ENCODE data around the gene GABRG3.
"Not testable (repeated sequence)": the region's sequence is repeated elsewhere in the genome, so short reads cannot be mapped to it uniquely, and the experiment has no call there.

Gene GABRG3

GRCh38 chr15:26985050-26985449, 14.1 kb downstream of the GABRG3 start:
- no peak overlapping the region for H3K4me3 ChIP-seq (ENCODE audit: low read depth, low read length)
- H2AFZ ChIP-seq (ENCODE audit: low read length, unreplicated experiment): no peak overlapping the region
- H3K4me1 ChIP-seq (ENCODE audit: control insufficient read depth, insufficient read depth, low read length, unreplicated experiment): no peaks in the 10 kb centered on the region
- H3K36me3 ChIP-seq (ENCODE audit: insufficient read depth, low read length): no peaks in the 10 kb centered on the region
- no peak overlapping the region for H3K27ac ChIP-seq (ENCODE audit: low read depth, low read length)
- no peaks in the 10 kb centered on the region for H3K79me2 ChIP-seq (ENCODE audit: control insufficient read depth, insufficient read depth, low read length, unreplicated experiment)
- H3K27me3 ChIP-seq (ENCODE audit: insufficient read depth, low read length): no peaks in the 10 kb centered on the region

- Histone ChIP-seq H3K27me3 (ENCODE audit: insufficient read depth, low read length) (no peaks in the 10 kb centered on the region), H3K79me2 (ENCODE audit: control insufficient read depth, insufficient read depth, low read length, unreplicated experiment) (no peaks in the 10 kb centered on the region), H3K4me3 (ENCODE audit: low read depth, low read length) (no peak overlapping the region), H2AFZ (ENCODE audit: low read length, unreplicated experiment) (no peak overlapping the region), H3K36me3 (ENCODE audit: insufficient read depth, low read length) (no peaks in the 10 kb centered on the region), H3K4me1 (ENCODE audit: control insufficient read depth, insufficient read depth, low read length, unreplicated experiment) (no peaks in the 10 kb centered on the region), H3K27ac (ENCODE audit: low read depth, low read length) (no peak overlapping the region)
Observed at GRCh38 chr15:26996250-26996649, 25.3 kb downstream of the GABRG3 start.

- H3K4me1 ChIP-seq (ENCODE audit: control insufficient read depth, insufficient read depth, low read length, unreplicated experiment); H3K36me3 ChIP-seq (ENCODE audit: insufficient read depth, low read length); H2AFZ ChIP-seq (ENCODE audit: low read length, unreplicated experiment): not testable (repeated sequence)
Observed at GRCh38 chr15:27003003-27003402, 32.0 kb downstream of the GABRG3 start.

GRCh38 chr15:27004226-27004625, 33.2 kb downstream of the GABRG3 start:
- H3K79me2 ChIP-seq (ENCODE audit: control insufficient read depth, insufficient read depth, low read length, unreplicated experiment); H3K27me3 ChIP-seq (ENCODE audit: insufficient read depth, low read length); H3K36me3 ChIP-seq (ENCODE audit: insufficient read depth, low read length); H3K27ac ChIP-seq (ENCODE audit: low read depth, low read length); H3K4me1 ChIP-seq (ENCODE audit: control insufficient read depth, insufficient read depth, low read length, unreplicated experiment); H3K4me3 ChIP-seq (ENCODE audit: low read depth, low read length); H2AFZ ChIP-seq (ENCODE audit: low read length, unreplicated experiment): not testable (repeated sequence)

More at GRCh38 chr15:27003003-27003402, 32.0 kb downstream of the GABRG3 start:
- not testable (repeated sequence) for H3K4me3 ChIP-seq (ENCODE audit: low read depth, low read length); H3K27ac ChIP-seq (ENCODE audit: low read depth, low read length); H3K27me3 ChIP-seq (ENCODE audit: insufficient read depth, low read length); H3K79me2 ChIP-seq (ENCODE audit: control insufficient read depth, insufficient read depth, low read length, unreplicated experiment)

- Histone ChIP-seq H2AFZ (ENCODE audit: low read length, unreplicated experiment) (no peak overlapping the region), H3K4me1 (ENCODE audit: control insufficient read depth, insufficient read depth, low read length, unreplicated experiment) (no peaks in the 10 kb centered on the region), H3K4me3 (ENCODE audit: low read depth, low read length) (no peak overlapping the region), H3K79me2 (ENCODE audit: control insufficient read depth, insufficient read depth, low read length, unreplicated experiment) (no peaks in the 10 kb centered on the region), H3K27me3 (ENCODE audit: insufficient read depth, low read length) (no peaks in the 10 kb centered on the region), H3K36me3 (ENCODE audit: insufficient read depth, low read length) (no peaks in the 10 kb centered on the region), H3K27ac (ENCODE audit: low read depth, low read length) (no peak overlapping the region)
Observed at GRCh38 chr15:27017168-27017809, 46.3 kb downstream of the GABRG3 start.

GRCh38 chr15:27019687-27020086, 48.7 kb downstream of the GABRG3 start:
- no peak overlapping the region for H3K4me3 ChIP-seq (ENCODE audit: low read depth, low read length)
- no peaks in the 10 kb centered on the region for H3K27me3 ChIP-seq (ENCODE audit: insufficient read depth, low read length)

GRCh38 chr15:27025481-27025966, 54.5 kb downstream of the GABRG3 start:
- no peak overlapping the region for H3K27ac ChIP-seq (ENCODE audit: low read depth, low read length)
- no peak overlapping the region for H3K4me3 ChIP-seq (ENCODE audit: low read depth, low read length)
- no peaks in the 10 kb centered on the region for H3K4me1 ChIP-seq (ENCODE audit: control insufficient read depth, insufficient read depth, low read length, unreplicated experiment)
- H3K36me3 ChIP-seq (ENCODE audit: insufficient read depth, low read length): no peaks in the 10 kb centered on the region
- no peak overlapping the region for H2AFZ ChIP-seq (ENCODE audit: low read length, unreplicated experiment)
- no peaks in the 10 kb centered on the region for H3K27me3 ChIP-seq (ENCODE audit: insufficient read depth, low read length)
- H3K79me2 ChIP-seq (ENCODE audit: control insufficient read depth, insufficient read depth, low read length, unreplicated experiment): no peaks in the 10 kb centered on the region

More at GRCh38 chr15:27019687-27020086, 48.7 kb downstream of the GABRG3 start:
- Histone ChIP-seq H3K4me1 (ENCODE audit: control insufficient read depth, insufficient read depth, low read length, unreplicated experiment) (no peaks in the 10 kb centered on the region), H3K27ac (ENCODE audit: low read depth, low read length) (no peak overlapping the region), H3K79me2 (ENCODE audit: control insufficient read depth, insufficient read depth, low read length, unreplicated experiment) (no peaks in the 10 kb centered on the region), H3K36me3 (ENCODE audit: insufficient read depth, low read length) (no peaks in the 10 kb centered on the region), H2AFZ (ENCODE audit: low read length, unreplicated experiment) (no peak overlapping the region)

GRCh38 chr15:27027229-27027628, 56.2 kb downstream of the GABRG3 start:
- Histone ChIP-seq H3K27me3 (ENCODE audit: insufficient read depth, low read length) (no peaks in the 10 kb centered on the region), H3K27ac (ENCODE audit: low read depth, low read length) (no peak overlapping the region), H3K36me3 (ENCODE audit: insufficient read depth, low read length) (no peaks in the 10 kb centered on the region), H3K4me3 (ENCODE audit: low read depth, low read length) (no peak overlapping the region), H3K79me2 (ENCODE audit: control insufficient read depth, insufficient read depth, low read length, unreplicated experiment) (no peaks in the 10 kb centered on the region), H3K4me1 (ENCODE audit: control insufficient read depth, insufficient read depth, low read length, unreplicated experiment) (no peaks in the 10 kb centered on the region), H2AFZ (ENCODE audit: low read length, unreplicated experiment) (no peak overlapping the region)

GRCh38 chr15:27028858-27029477, 58.0 kb downstream of the GABRG3 start:
- no peaks in the 10 kb centered on the region for H3K27me3 ChIP-seq (ENCODE audit: insufficient read depth, low read length)
- H2AFZ ChIP-seq (ENCODE audit: low read length, unreplicated experiment): no peak overlapping the region
- no peaks in the 10 kb centered on the region for H3K4me1 ChIP-seq (ENCODE audit: control insufficient read depth, insufficient read depth, low read length, unreplicated experiment)
- no peak overlapping the region for H3K27ac ChIP-seq (ENCODE audit: low read depth, low read length)
- no peak overlapping the region for H3K4me3 ChIP-seq (ENCODE audit: low read depth, low read length)
- H3K36me3 ChIP-seq (ENCODE audit: insufficient read depth, low read length): no peaks in the 10 kb centered on the region
- no peaks in the 10 kb centered on the region for H3K79me2 ChIP-seq (ENCODE audit: control insufficient read depth, insufficient read depth, low read length, unreplicated experiment)

GRCh38 chr15:27036210-27036609, 65.2 kb downstream of the GABRG3 start:
- H3K79me2 ChIP-seq (ENCODE audit: control insufficient read depth, insufficient read depth, low read length, unreplicated experiment): no peaks in the 10 kb centered on the region
- no peaks in the 10 kb centered on the region for H3K4me1 ChIP-seq (ENCODE audit: control insufficient read depth, insufficient read depth, low read length, unreplicated experiment)
- H3K27me3 ChIP-seq (ENCODE audit: insufficient read depth, low read length): no peaks in the 10 kb centered on the region
- no peak overlapping the region for H3K4me3 ChIP-seq (ENCODE audit: low read depth, low read length)
- no peaks in the 10 kb centered on the region for H3K36me3 ChIP-seq (ENCODE audit: insufficient read depth, low read length)
- H3K27ac ChIP-seq (ENCODE audit: low read depth, low read length): no peak overlapping the region
- no peak overlapping the region for H2AFZ ChIP-seq (ENCODE audit: low read length, unreplicated experiment)

- H3K4me1 ChIP-seq (ENCODE audit: control insufficient read depth, insufficient read depth, low read length, unreplicated experiment): no peaks in the 10 kb centered on the region
- H3K79me2 ChIP-seq (ENCODE audit: control insufficient read depth, insufficient read depth, low read length, unreplicated experiment): no peaks in the 10 kb centered on the region
- no peaks in the 10 kb centered on the region for H3K27me3 ChIP-seq (ENCODE audit: insufficient read depth, low read length)
- H3K36me3 ChIP-seq (ENCODE audit: insufficient read depth, low read length): no peaks in the 10 kb centered on the region
- H3K27ac ChIP-seq (ENCODE audit: low read depth, low read length): no peak overlapping the region
- no peak overlapping the region for H2AFZ ChIP-seq (ENCODE audit: low read length, unreplicated experiment)
- no peak overlapping the region for H3K4me3 ChIP-seq (ENCODE audit: low read depth, low read length)
Observed at GRCh38 chr15:27037501-27037900, 66.5 kb downstream of the GABRG3 start.
